HepG2 (cell line): ENCODE data around the gene GTF2A2. TPM values are rescaled to one million over a fixed set of nuclear protein-coding genes. Genes with fewer than 3 reads are reported as not detected.
A peak's percentile ranks its signal among the peaks of the same experiment; 100 is the strongest.

Source experiments
- ARID5B ChIP-seq: IDR thresholded peaks from 2 replicates; pipeline ENCODE4 v1.4.0; 2020; ENCODE audit warnings: mild to moderate bottlenecking, missing genetic modification reagents
- BRD4 ChIP-seq: sonication (generic); formaldehyde crosslinking; IDR thresholded peaks from 2 replicates; pipeline ENCODE4 v1.4.0; 2020; ENCODE audit warnings: missing genetic modification reagents
- CEBPG ChIP-seq: IDR thresholded peaks from 2 replicates; pipeline ENCODE4 v1.6.1; 2016
- DNMT3B ChIP-seq: conservative IDR thresholded peaks from 2 replicates; pipeline ENCODE4 v1.6.1; 2016; ENCODE audit warnings: missing biosample characterization, control low read depth
- DPF2 ChIP-seq: sonication (generic); formaldehyde crosslinking; IDR thresholded peaks from 2 replicates; pipeline ENCODE4 v1.4.0; 2020; ENCODE audit warnings: mild to moderate bottlenecking, low read depth, missing genetic modification reagents, borderline replicate concordance
- KLF13 ChIP-seq: sonication (generic); formaldehyde crosslinking; IDR thresholded peaks from 2 replicates; pipeline ENCODE4 v1.4.0; 2020; ENCODE audit warnings: mild to moderate bottlenecking, missing genetic modification reagents
- KLF16 ChIP-seq, 2 experiments: sonication (generic) in 1 of 2; formaldehyde crosslinking in 1 of 2; IDR thresholded peaks; 2 replicates each; pipeline versions ENCODE4 v1.6.1 to v1.8.0; 2016 to 2023; ENCODE audit warnings: missing genetic modification reagents in 2 of 2, missing compliant biosample characterization in 1 of 2
- NKX3-1 ChIP-seq: sonication (generic); formaldehyde crosslinking; IDR thresholded peaks from 2 replicates; pipeline ENCODE4 v1.5.0; 2020; ENCODE audit warnings: missing genetic modification reagents
- RARA ChIP-seq: IDR thresholded peaks from 2 replicates; pipeline ENCODE4 v1.6.1; 2016; ENCODE audit warnings: missing genetic modification reagents, missing compliant biosample characterization
- SIN3A ChIP-seq: IDR thresholded peaks from 2 replicates; pipeline ENCODE4 v1.6.1; 2011; ENCODE audit warnings: low read depth, mild to moderate bottlenecking, control low read depth, low read length, borderline replicate concordance
- SKIL ChIP-seq: sonication (generic); formaldehyde crosslinking; IDR thresholded peaks from 2 replicates; pipeline ENCODE4 v1.8.0; 2022; ENCODE audit warnings: missing genetic modification reagents, mild to moderate bottlenecking, moderate library complexity, borderline replicate concordance
- ZBTB1 ChIP-seq: sonication (generic); formaldehyde crosslinking; IDR thresholded peaks from 2 replicates; pipeline ENCODE4 v1.4.0; 2020; ENCODE audit warnings: missing genetic modification reagents, borderline replicate concordance
- ZBTB38 ChIP-seq: sonication (generic); formaldehyde crosslinking; IDR thresholded peaks from 2 replicates; pipeline ENCODE4 v1.5.1; 2020; ENCODE audit warnings: mild to moderate bottlenecking, missing genetic modification reagents
- ZFP41 ChIP-seq: sonication (generic); formaldehyde crosslinking; IDR thresholded peaks from 2 replicates; pipeline ENCODE4 v1.4.0; 2020; ENCODE audit warnings: mild to moderate bottlenecking, missing genetic modification reagents, borderline replicate concordance
- ZFX ChIP-seq: sonication (generic); formaldehyde crosslinking; IDR thresholded peaks from 2 replicates; pipeline ENCODE4 v1.4.0; 2020; ENCODE audit warnings: mild to moderate bottlenecking, low read depth, missing genetic modification reagents, moderate library complexity
- ZNF138 ChIP-seq: sonication (generic); formaldehyde crosslinking; IDR thresholded peaks from 2 replicates; pipeline ENCODE4 v1.5.0; 2020; ENCODE audit warnings: mild to moderate bottlenecking, low read depth, missing genetic modification reagents
- ZNF326 ChIP-seq: sonication (generic); formaldehyde crosslinking; IDR thresholded peaks from 2 replicates; pipeline ENCODE4 v1.4.0; 2020; ENCODE audit warnings: missing genetic modification reagents, borderline replicate concordance
- polyA plus RNA-seq, 8 experiments: library from polyadenylated mRNA; depleted of rRNA in 3 of 8; stranded (reverse) in 7 of 8; unstranded in 1 of 8; fragments of >200 nt; fragmentation: Illumina TruSeq in 4 of 8; extraction: Trizol in 4 of 8; gene quantifications; 2 replicates each; pipeline versions ENCODE4 v1.2.1 to v1.2.3, GENCODE V29; 2011 to 2016; ENCODE audit warnings: low read depth in 4 of 8, missing spikeins in 1 of 8, mixed read lengths in 1 of 8; ENCODE audit not compliant: insufficient read depth in 1 of 8
- total RNA-seq, 5 experiments: library from RNA; depleted of rRNA; stranded (reverse); fragments of >200 nt; fragmentation: Illumina TruSeq; extraction: Trizol; gene quantifications; 2 replicates each; pipeline ENCODE4 v1.2.3, GENCODE V29; 2016; ENCODE audit warnings: low read depth in 1 of 5
- TF ChIP-seq, protein P1 (sequence below): sonication (generic); formaldehyde crosslinking; IDR thresholded peaks from 2 replicates; pipeline ENCODE4 v1.5.1; 2020; ENCODE audit warnings: missing genetic modification reagents, mild to moderate bottlenecking, borderline replicate concordance
- TF ChIP-seq, protein P2 (sequence below): sonication (generic); formaldehyde crosslinking; IDR thresholded peaks from 2 replicates; pipeline ENCODE4 v1.5.1; 2020; ENCODE audit warnings: missing genetic modification reagents, mild to moderate bottlenecking, borderline replicate concordance
- TF ChIP-seq, protein P3 (sequence below): IDR thresholded peaks from 2 replicates; pipeline ENCODE4 v1.6.1; 2012; ENCODE audit warnings: low read length, improper control_type of control experiment

Gene GTF2A2
- total and polyA plus RNA-seq, 2 of the 13 experiments (the other 11 are each of a cell fraction or from before 2014, with no cell fraction given) = 24.4 to 106 TPM

GRCh38 chr15:59595434-59595915, 61.8 kb downstream of the GTF2A2 start (continued):
- TF ChIP-seq, protein P1, sequence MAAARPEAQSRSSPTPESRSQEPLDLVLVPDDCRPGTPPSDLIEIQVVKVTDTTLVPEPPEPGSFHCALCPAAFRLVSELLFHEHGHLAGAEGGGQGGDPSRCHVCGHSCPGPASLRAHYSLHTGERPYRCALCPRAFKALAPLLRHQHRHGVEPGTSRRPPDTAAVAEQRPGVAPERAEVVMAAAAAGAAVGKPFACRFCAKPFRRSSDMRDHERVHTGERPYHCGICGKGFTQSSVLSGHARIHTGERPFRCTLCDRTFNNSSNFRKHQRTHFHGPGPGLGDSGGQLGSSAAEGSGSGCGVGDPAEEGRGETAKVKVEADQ (CRISPR knock-in tag) = no peak
- no peak for TF ChIP-seq NKX3-1 (CRISPR knock-in tag)
- TF ChIP-seq DNMT3B = no peak
- no peak for TF ChIP-seq SKIL
- no peak for TF ChIP-seq SIN3A
- peak; percentile 19; the same call in 1 of the 2 replicates for TF ChIP-seq ZFX (CRISPR knock-in tag)
- TF ChIP-seq, protein P2, sequence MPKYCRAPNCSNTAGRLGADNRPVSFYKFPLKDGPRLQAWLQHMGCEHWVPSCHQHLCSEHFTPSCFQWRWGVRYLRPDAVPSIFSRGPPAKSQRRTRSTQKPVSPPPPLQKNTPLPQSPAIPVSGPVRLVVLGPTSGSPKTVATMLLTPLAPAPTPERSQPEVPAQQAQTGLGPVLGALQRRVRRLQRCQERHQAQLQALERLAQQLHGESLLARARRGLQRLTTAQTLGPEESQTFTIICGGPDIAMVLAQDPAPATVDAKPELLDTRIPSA = no peak
- peak; percentile 30; the same call in 1 of the 2 replicates for TF ChIP-seq RARA (CRISPR knock-in tag)
- TF ChIP-seq ZBTB1 (CRISPR knock-in tag) = no peak
- TF ChIP-seq ZBTB38 (CRISPR knock-in tag) = no peak
- no peak for TF ChIP-seq ZNF138
- no peak for TF ChIP-seq KLF13 (CRISPR knock-in tag)
- TF ChIP-seq, protein P3, sequence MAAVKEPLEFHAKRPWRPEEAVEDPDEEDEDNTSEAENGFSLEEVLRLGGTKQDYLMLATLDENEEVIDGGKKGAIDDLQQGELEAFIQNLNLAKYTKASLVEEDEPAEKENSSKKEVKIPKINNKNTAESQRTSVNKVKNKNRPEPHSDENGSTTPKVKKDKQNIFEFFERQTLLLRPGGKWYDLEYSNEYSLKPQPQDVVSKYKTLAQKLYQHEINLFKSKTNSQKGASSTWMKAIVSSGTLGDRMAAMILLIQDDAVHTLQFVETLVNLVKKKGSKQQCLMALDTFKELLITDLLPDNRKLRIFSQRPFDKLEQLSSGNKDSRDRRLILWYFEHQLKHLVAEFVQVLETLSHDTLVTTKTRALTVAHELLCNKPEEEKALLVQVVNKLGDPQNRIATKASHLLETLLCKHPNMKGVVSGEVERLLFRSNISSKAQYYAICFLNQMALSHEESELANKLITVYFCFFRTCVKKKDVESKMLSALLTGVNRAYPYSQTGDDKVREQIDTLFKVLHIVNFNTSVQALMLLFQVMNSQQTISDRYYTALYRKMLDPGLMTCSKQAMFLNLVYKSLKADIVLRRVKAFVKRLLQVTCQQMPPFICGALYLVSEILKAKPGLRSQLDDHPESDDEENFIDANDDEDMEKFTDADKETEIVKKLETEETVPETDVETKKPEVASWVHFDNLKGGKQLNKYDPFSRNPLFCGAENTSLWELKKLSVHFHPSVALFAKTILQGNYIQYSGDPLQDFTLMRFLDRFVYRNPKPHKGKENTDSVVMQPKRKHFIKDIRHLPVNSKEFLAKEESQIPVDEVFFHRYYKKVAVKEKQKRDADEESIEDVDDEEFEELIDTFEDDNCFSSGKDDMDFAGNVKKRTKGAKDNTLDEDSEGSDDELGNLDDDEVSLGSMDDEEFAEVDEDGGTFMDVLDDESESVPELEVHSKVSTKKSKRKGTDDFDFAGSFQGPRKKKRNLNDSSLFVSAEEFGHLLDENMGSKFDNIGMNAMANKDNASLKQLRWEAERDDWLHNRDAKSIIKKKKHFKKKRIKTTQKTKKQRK = no peak
- TF ChIP-seq DPF2 (CRISPR knock-in tag) = no peak
- TF ChIP-seq BRD4 (CRISPR knock-in tag) = no peak
- peak; percentile 64 for TF ChIP-seq ARID5B (CRISPR knock-in tag)
- TF ChIP-seq KLF16 (CRISPR knock-in tag; IDR thresholded peaks at IDR 0.05) = no peak
- no peak for TF ChIP-seq CEBPG (CRISPR knock-in tag)
- TF ChIP-seq ZNF326 (CRISPR knock-in tag) = no peak
- TF ChIP-seq ZFP41 (CRISPR knock-in tag) = no peak
